GM12878 (cell line): ENCODE results near the gene TH. TPM values are rescaled to one million over a fixed set of nuclear protein-coding genes. Genes with fewer than 3 reads are reported as not detected.

Experiments used
- ATAC-seq: fragments of 200-7000 bp; cut with Tn5 transposase; 3 replicates; pipeline ENCODE4 v1.9.1; 2020; ENCODE audit warnings: mild to moderate bottlenecking, moderate library complexity
- BruUV-seq: library from RNA; stranded (reverse); fragments of 400-500 nt; replicated peaks from 2 replicates; lab custom pipeline; 2021; lab: Mats Ljungman, UMichigan
- CTCF ChIA-PET: fragments of 300-600 bp; sonication (Branson Sonifier 250); formaldehyde crosslinking; extraction: SDS; loops from one replicate; lab custom pipeline; 2021; ENCODE audit warnings: inconsistent platforms; lab: Yijun Ruan, JAX
- POLR2A ChIA-PET: fragments of 350-600 bp; formaldehyde crosslinking; extraction: SDS; loops from one replicate; lab custom pipeline; 2021; ENCODE audit warnings: inconsistent platforms; lab: Charles Lee
- RAD21 ChIA-PET: fragments of 300-600 bp; sonication (Branson Sonifier 250); formaldehyde crosslinking; loops from one replicate; lab custom pipeline; 2023; ENCODE audit warnings: antibody characterized with exemption; ENCODE audit not compliant: unreplicated experiment; lab: Charles Lee
- SMC1A ChIA-PET: fragments of 300-600 bp; sonication (Branson Sonifier 250); formaldehyde crosslinking; loops from one replicate; lab custom pipeline; 2023; ENCODE audit not compliant: unreplicated experiment, uncharacterized antibody; lab: Charles Lee
- DNase-seq: peaks from one replicate; pipeline ENCODE4 v3.0.0-alpha.2; 2011; ENCODE audit warnings: low read depth, low spot score
- FAIRE-seq: peaks from 3 replicates; lab custom pipeline; 2011; peaks lifted over from hg19 to GRCh38; lab: Jason Lieb, UNC
- H2AFZ ChIP-seq: 2 replicates; pipeline ENCODE4 v1.6.0; 2011; ENCODE audit warnings: low read depth, low read length, control low read depth; ENCODE audit not compliant: control insufficient read depth
- H3K27ac ChIP-seq: 2 replicates; pipeline ENCODE4 v1.5.1; 2011; ENCODE audit warnings: control low read depth; ENCODE audit not compliant: control insufficient read depth, insufficient read depth
- H3K27me3 ChIP-seq, 2 experiments: replicated peaks in 1 of 2; 2 replicates each; pipeline versions ENCODE4 v1.6.0 to v1.6.1; 2011; ENCODE audit warnings: low read length in 1 of 2; ENCODE audit not compliant: control insufficient read depth in 2 of 2, insufficient read depth in 2 of 2
- H3K36me3 ChIP-seq, 2 experiments: 2 replicates each; pipeline ENCODE4 v1.5.1; 2011; ENCODE audit warnings: low read length in 1 of 2; ENCODE audit not compliant: control insufficient read depth in 2 of 2, insufficient read depth in 2 of 2
- H3K4me1 ChIP-seq: 2 replicates; pipeline ENCODE4 v1.6.1; 2011; ENCODE audit warnings: mild to moderate bottlenecking, low read length, moderate library complexity, mixed read lengths; ENCODE audit not compliant: control insufficient read depth, insufficient read depth
- H3K4me2 ChIP-seq: 2 replicates; pipeline ENCODE4 v1.6.0; 2011; ENCODE audit warnings: control low read depth; ENCODE audit not compliant: control insufficient read depth, insufficient read depth
- H3K4me3 ChIP-seq: fragments of 200-600 bp; sonication (generic); 2 replicates; pipeline ENCODE4 v1.5.1; 2016
- H3K79me2 ChIP-seq: 2 replicates; pipeline ENCODE4 v1.6.0; 2011; ENCODE audit warnings: low read length; ENCODE audit not compliant: control insufficient read depth, insufficient read depth
- H3K9ac ChIP-seq: 2 replicates; pipeline ENCODE4 v1.8.0; 2011; ENCODE audit warnings: low read length, control low read depth, mixed read lengths; ENCODE audit not compliant: control insufficient read depth, insufficient read depth
- H3K9me3 ChIP-seq: replicated peaks from 3 replicates; pipeline ENCODE4 v1.5.1; 2011; ENCODE audit warnings: mild to moderate bottlenecking, low read length; ENCODE audit not compliant: control insufficient read depth, insufficient read depth
- H4K20me1 ChIP-seq: 2 replicates; pipeline ENCODE4 v1.6.0; 2011; ENCODE audit not compliant: control insufficient read depth, insufficient read depth
- CEBPZ ChIP-seq: fragments of 150-350 bp; IDR thresholded peaks from 2 replicates; pipeline ENCODE4 v1.6.1; 2016; ENCODE audit warnings: low read depth, low read length
- MEF2A ChIP-seq: IDR thresholded peaks from 2 replicates; pipeline ENCODE4 v1.6.1; 2011; ENCODE audit warnings: low read depth, mild to moderate bottlenecking, low read length, moderate library complexity; ENCODE audit not compliant: insufficient read depth
- SMAD1 ChIP-seq: fragments of 450-650 bp; IDR thresholded peaks from 2 replicates; pipeline ENCODE4 v1.6.1; 2018; ENCODE audit warnings: mild to moderate bottlenecking, low read depth; ENCODE audit not compliant: partially characterized antibody
- TBL1XR1 ChIP-seq: IDR thresholded peaks from 2 replicates; pipeline ENCODE4 v1.6.1; 2012; ENCODE audit warnings: low read depth, low read length, improper control_type of control experiment
- WGBS: methylation state at CpG from one replicate; pipeline ENCODE4 v1.1.6; 2016; ENCODE audit warnings: low lambda C conversion rate; ENCODE audit not compliant: insufficient replicate concordance, insufficient coverage; ENCODE audit errors: missing lambda C conversion rate; 5-methylcytosine and 5-hydroxymethylcytosine counted together
- in situ Hi-C: fragments of 300-500 bp; cut with MboI; formaldehyde crosslinking; loops from 9 replicates; pipeline ENCODE4 v1.14.3; 2018; ENCODE audit warnings: mixed read lengths
- intact Hi-C: fragments of 100-400 bp; cut with micrococcal nuclease; formaldehyde crosslinking; loops from one replicate; pipeline ENCODE4 v1.14.2; 2022; ENCODE audit not compliant: unreplicated experiment
- polyA plus RNA-seq, 11 experiments: library from polyadenylated mRNA; depleted of rRNA in 4 of 11; unstranded in 6 of 11; stranded (reverse) in 5 of 11; fragments of >200 nt; fragmentation: Nextera tagmentation in 4 of 11; fragmentation: Illumina TruSeq in 1 of 11; extraction: Ambion mirVana in 4 of 11; extraction: Trizol in 1 of 11; gene quantifications; 1 replicate in 1 of 11; 2 replicates in 10 of 11; pipeline versions ENCODE4 v1.2.1 to v1.2.3, GENCODE V29; 2011 to 2016; ENCODE audit warnings: inconsistent platforms in 2 of 11, missing spikeins in 2 of 11, low read depth in 1 of 11
- total RNA-seq, 4 experiments: library from RNA; depleted of rRNA in 3 of 4; stranded (reverse); fragments of >200 nt in 3 of 4; fragmentation: Illumina TruSeq in 1 of 4; extraction: Trizol in 1 of 4; gene quantifications; 2 replicates each; pipeline versions ENCODE4 v1.2.1 to v1.2.3, GENCODE V29; 2013 to 2021

The TH gene
- total and polyA plus RNA-seq, 10 of the 15 experiments (the other 5 are each of a cell fraction or from before 2014, with no cell fraction given), result not detected

- H3K4me2 ChIP-seq, result no peak overlapping the region
- no peaks in the 10 kb centered on the region for H3K4me1 ChIP-seq
- H3K36me3 ChIP-seq, result no peaks in the 10 kb centered on the region
- SMC1A ChIA-PET, result no interaction called here
- TF ChIP-seq TBL1XR1 (no peak), CEBPZ (no peak), SMAD1 (no peak), MEF2A (no peak)
- no peak overlapping the region for H3K4me3 ChIP-seq
- no peak overlapping the region for H2AFZ ChIP-seq
- in situ Hi-C loops, result no loop called here
- no peaks in the 10 kb centered on the region for H3K79me2 ChIP-seq
- no peaks in the 10 kb centered on the region for H3K9me3 ChIP-seq
- POLR2A ChIA-PET, result no interaction called here
- no peak overlapping the region for H3K27ac ChIP-seq
- RAD21 ChIA-PET, result no interaction called here
- CTCF ChIA-PET, result interaction anchor here (0.7 kb wide), 1 partner anchor 17 kb away, joined by 3 read pairs; no protein-coding TSS in a partner anchor
- H4K20me1 ChIP-seq, result no peaks in the 10 kb centered on the region
- BruUV-seq, result no TSS peak
- H3K27me3 ChIP-seq, result peaks cover 3 to 5% of the 10 kb centered on the region in 2 experiments; a peak in 3 of 4 replicates
- intact Hi-C loops, result no loop called here
- no peak overlapping the region for H3K9ac ChIP-seq
- FAIRE-seq, result no peak
- 53% methylated on average over 26 of the region's 26 CpGs for WGBS
- DNase-seq, result no peak
- ATAC-seq, result no peak
Observed at GRCh38 chr11:2135018-2135569, 36.5 kb downstream of the TH start.
